B cell (primary cell): Measurements from ENCODE around the gene ADAMTS18. TPM values are rescaled to one million over a fixed set of nuclear protein-coding genes. Genes with fewer than 3 reads are reported as not detected.

Source experiments
- ATAC-seq: fragments of 200-7000 bp; cut with Tn5 transposase; one replicate; pipeline ENCODE4 v1.10.0; 2021; ENCODE audit warnings: low read depth, mild to moderate bottlenecking, moderate number of reproducible peaks, moderate library complexity
- CTCF ChIA-PET: fragments of 350-600 bp; sonication (Branson Sonifier 250); formaldehyde crosslinking; loops from one replicate; lab custom pipeline; 2021; ENCODE audit warnings: antibody characterized with exemption, inconsistent platforms; lab: Charles Lee
- POLR2A ChIA-PET: fragments of 350-600 bp; sonication (Branson Sonifier 250); formaldehyde crosslinking; loops from one replicate; lab custom pipeline; 2021; ENCODE audit warnings: antibody characterized with exemption; lab: Charles Lee
- DNase-seq: peaks from one replicate; pipeline ENCODE4 v3.0.0; 2013
- H2AFZ ChIP-seq: 2 replicates; pipeline ENCODE4 v1.6.1; 2012; ENCODE audit warnings: mild to moderate bottlenecking, low read depth, low read length; ENCODE audit not compliant: insufficient read depth, poor library complexity, severe bottlenecking
- H3K27ac ChIP-seq, 2 donors: 1 replicate in 1 of 2; 2 replicates in 1 of 2; pipeline ENCODE4 v1.5.1; 2012 to 2013; ENCODE audit warnings: low read length in 2 of 2, mild to moderate bottlenecking in 2 of 2, moderate library complexity in 1 of 2
- H3K27me3 ChIP-seq, 4 experiments: fragments of 200-600 bp in 1 of 4; sonication (generic) in 1 of 4; replicated peaks in 1 of 4; 1 replicate in 2 of 4; 2 replicates in 2 of 4; pipeline versions ENCODE4 v1.6.1 to v1.7.0; 2013 to 2016; ENCODE audit warnings: low read length in 3 of 4, mild to moderate bottlenecking in 2 of 4, mixed read lengths in 1 of 4, moderate library complexity in 1 of 4; ENCODE audit not compliant: insufficient read depth in 4 of 4, control insufficient read depth in 3 of 4; ENCODE audit errors: control extremely low read depth in 1 of 4
- H3K36me3 ChIP-seq, 2 experiments: replicated peaks in 1 of 2; 1 replicate in 1 of 2; 2 replicates in 1 of 2; pipeline versions ENCODE4 v1.6.1 to v1.7.1; 2013; ENCODE audit warnings: low read length in 1 of 2; ENCODE audit not compliant: insufficient read depth in 2 of 2, control insufficient read depth in 1 of 2; ENCODE audit errors: control extremely low read depth in 1 of 2, extremely low read depth in 1 of 2
- H3K4me1 ChIP-seq, 2 donors: fragments of 200-600 bp in 1 of 2; sonication (generic) in 1 of 2; 1 replicate in 1 of 2; 2 replicates in 1 of 2; pipeline versions ENCODE4 v1.5.1 to v1.6.1; 2013 to 2017; ENCODE audit warnings: low read length in 2 of 2; ENCODE audit not compliant: control insufficient read depth in 2 of 2, insufficient read depth in 2 of 2
- H3K4me2 ChIP-seq: replicated peaks from 2 replicates; pipeline ENCODE3; 2012; ENCODE audit warnings: mild to moderate bottlenecking, low read depth, low read length; ENCODE audit not compliant: poor library complexity, severe bottlenecking
- H3K4me3 ChIP-seq, 5 experiments: fragments of 200-600 bp in 1 of 5; sonication (generic) in 1 of 5; 1 replicate in 3 of 5; 2 replicates in 2 of 5; pipeline versions ENCODE4 v1.5.1 to v1.7.0; 2011 to 2016; ENCODE audit warnings: low read length in 4 of 5, mild to moderate bottlenecking in 4 of 5, low read depth in 2 of 5, control low read depth in 1 of 5, moderate library complexity in 1 of 5; ENCODE audit not compliant: insufficient read depth in 1 of 5; ENCODE audit errors: control extremely low read depth in 1 of 5, extremely low read depth in 1 of 5
- H3K79me2 ChIP-seq: fragments of 200-600 bp; sonication (generic); one replicate; pipeline ENCODE4 v1.6.0; 2016; ENCODE audit warnings: low read length; ENCODE audit not compliant: control insufficient read depth, insufficient read depth
- H3K9ac ChIP-seq: fragments of 200-600 bp; sonication (generic); 2 replicates; pipeline ENCODE4 v1.6.1; 2017; ENCODE audit warnings: mild to moderate bottlenecking, low read length, moderate library complexity
- H3K9me3 ChIP-seq, 3 donors: one replicate each; pipeline versions ENCODE4 v1.6.1 to v1.7.1; 2013; ENCODE audit warnings: low read length in 2 of 3; ENCODE audit not compliant: control insufficient read depth in 2 of 3, insufficient read depth in 1 of 3; ENCODE audit errors: control extremely low read depth in 1 of 3
- H4K20me1 ChIP-seq: 2 replicates; pipeline ENCODE4 v1.6.0; 2012; ENCODE audit warnings: mild to moderate bottlenecking, low read length; ENCODE audit not compliant: insufficient read depth, control insufficient read depth, poor library complexity, severe bottlenecking
- H3K27ac Mint-ChIP-seq: one replicate; pipeline ENCODE4 v1.8.0; 2021; ENCODE audit warnings: mixed read lengths
- H3K27me3 Mint-ChIP-seq: one replicate; pipeline ENCODE4 v1.8.0; 2021; ENCODE audit warnings: mixed read lengths
- H3K4me1 Mint-ChIP-seq: one replicate; pipeline ENCODE4 v1.8.0; 2021; ENCODE audit warnings: mixed read lengths
- H3K4me3 Mint-ChIP-seq: one replicate; pipeline ENCODE4 v1.8.0; 2021; ENCODE audit warnings: mixed read lengths
- H3K9me3 Mint-ChIP-seq: one replicate; pipeline ENCODE4 v1.8.0; 2022; ENCODE audit warnings: mixed read lengths; ENCODE audit not compliant: insufficient read depth
- EZH2 ChIP-seq: IDR thresholded peaks from 2 replicates; pipeline ENCODE4 v1.6.1; 2012; ENCODE audit warnings: borderline replicate concordance, low read depth, mild to moderate bottlenecking, moderate library complexity, low read length; ENCODE audit not compliant: insufficient read depth, poor library complexity, severe bottlenecking
- WGBS: methylation state at CpG from one replicate; pipeline ENCODE4 v1.1.5; 2013; ENCODE audit warnings: missing lambda C conversion rate; ENCODE audit not compliant: insufficient coverage; 5-methylcytosine and 5-hydroxymethylcytosine counted together
- intact Hi-C: fragments of 100-400 bp; cut with micrococcal nuclease; formaldehyde crosslinking; loops from one replicate; pipeline ENCODE4 v1.10.0; 2022
- polyA plus RNA-seq: library from polyadenylated mRNA; depleted of rRNA; stranded (reverse); fragments of >200 nt; gene quantifications from 2 replicates; pipeline ENCODE4 v1.2.3, GENCODE V29; 2012
- total RNA-seq, 2 donors: library from RNA; stranded (reverse); fragments of 120-200 nt in 1 of 2; gene quantifications; 1 replicate in 1 of 2; 2 replicates in 1 of 2; pipeline versions ENCODE4 v1.2.3 to v1.2.4, GENCODE V29; 2013 to 2022
- TF ChIP-seq, protein P1 (sequence below): fragments of 200-600 bp; IDR thresholded peaks from one replicate; pipeline ENCODE4 v1.8.0; 2022; ENCODE audit warnings: antibody characterized with exemption, mild to moderate bottlenecking

Gene ADAMTS18
- total and polyA plus RNA-seq, 2 donors (not counting 1 experiment from before 2014, with no cell fraction given): not detected

DNA sequence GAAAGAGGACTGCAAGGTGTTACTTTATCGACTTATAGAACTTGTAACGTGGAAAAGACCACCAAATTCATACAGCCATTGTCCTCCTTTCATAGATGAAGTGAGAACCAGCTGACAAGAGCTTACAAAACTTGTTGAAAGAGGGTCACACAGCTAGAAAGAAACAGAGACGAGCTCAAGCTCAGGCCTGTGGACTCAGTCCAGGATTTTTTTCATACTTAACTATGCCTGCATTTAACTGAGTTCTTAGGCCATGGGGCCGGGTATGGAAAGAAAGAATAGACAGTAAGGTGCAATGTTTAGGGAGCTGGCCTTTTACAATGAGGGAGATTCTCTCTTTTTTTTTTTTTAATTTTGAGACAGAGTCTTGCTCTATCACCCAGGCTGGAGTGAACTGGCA is 106.1 kb downstream of the ADAMTS18 start:
- TF ChIP-seq, protein P1, sequence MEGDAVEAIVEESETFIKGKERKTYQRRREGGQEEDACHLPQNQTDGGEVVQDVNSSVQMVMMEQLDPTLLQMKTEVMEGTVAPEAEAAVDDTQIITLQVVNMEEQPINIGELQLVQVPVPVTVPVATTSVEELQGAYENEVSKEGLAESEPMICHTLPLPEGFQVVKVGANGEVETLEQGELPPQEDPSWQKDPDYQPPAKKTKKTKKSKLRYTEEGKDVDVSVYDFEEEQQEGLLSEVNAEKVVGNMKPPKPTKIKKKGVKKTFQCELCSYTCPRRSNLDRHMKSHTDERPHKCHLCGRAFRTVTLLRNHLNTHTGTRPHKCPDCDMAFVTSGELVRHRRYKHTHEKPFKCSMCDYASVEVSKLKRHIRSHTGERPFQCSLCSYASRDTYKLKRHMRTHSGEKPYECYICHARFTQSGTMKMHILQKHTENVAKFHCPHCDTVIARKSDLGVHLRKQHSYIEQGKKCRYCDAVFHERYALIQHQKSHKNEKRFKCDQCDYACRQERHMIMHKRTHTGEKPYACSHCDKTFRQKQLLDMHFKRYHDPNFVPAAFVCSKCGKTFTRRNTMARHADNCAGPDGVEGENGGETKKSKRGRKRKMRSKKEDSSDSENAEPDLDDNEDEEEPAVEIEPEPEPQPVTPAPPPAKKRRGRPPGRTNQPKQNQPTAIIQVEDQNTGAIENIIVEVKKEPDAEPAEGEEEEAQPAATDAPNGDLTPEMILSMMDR: no peak
- no peak for TF ChIP-seq EZH2
- no peak for DNase-seq
- intact Hi-C loops: no loop called here

DNA sequence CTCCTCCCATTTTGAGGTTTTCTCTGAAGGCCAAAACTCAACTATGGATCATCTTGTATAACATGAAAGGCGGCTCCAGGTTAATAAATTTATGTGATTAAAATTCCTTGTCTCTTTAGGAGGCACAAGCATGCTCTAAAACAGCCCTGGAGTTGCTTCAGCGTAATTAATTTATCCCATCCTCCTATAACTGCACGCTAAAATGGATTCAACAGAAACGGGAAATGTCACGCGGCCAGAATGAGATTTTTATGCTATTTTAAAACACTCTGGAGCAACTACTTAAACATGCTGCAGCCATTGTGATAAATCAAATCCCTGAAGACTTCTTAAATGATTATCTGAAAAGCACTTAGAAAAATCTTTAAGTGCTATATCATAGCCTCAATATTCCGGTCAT is 106.6 kb downstream of the ADAMTS18 start:
- CTCF ChIA-PET: no interaction called here
- no peak for TF ChIP-seq EZH2
- TF ChIP-seq, protein P1: no peak
- Mint-ChIP-seq H3K9me3 (peaks cover 2% of the 10 kb centered on the region), H3K4me1 (no peaks in the 10 kb centered on the region), H3K4me3 (no peak overlapping the region), H3K27ac (no peak overlapping the region), H3K27me3 (peaks cover 7% of the 10 kb centered on the region)
- Histone ChIP-seq H3K79me2 (no peaks in the 10 kb centered on the region), H4K20me1 (no peaks in the 10 kb centered on the region), H3K4me1 (no peaks in the 10 kb centered on the region), H3K4me3 (no peak overlapping the region), H3K36me3 (no peaks in the 10 kb centered on the region), H3K27ac (no peak overlapping the region), H3K4me2 (no peak overlapping the region), H3K9ac (no peak overlapping the region), H3K27me3 (peaks cover 0 to 2% (median 0%) of the 10 kb centered on the region in 4 experiments), H3K9me3 (no peaks in the 10 kb centered on the region), H2AFZ (no peak overlapping the region)
- DNase-seq (no peak), ATAC-seq (no peak)
- WGBS: 92% methylated on average over 2 of the region's 7 CpGs
- intact Hi-C loops: no loop called here
- POLR2A ChIA-PET: no interaction called here

More for the DNA sequence above, 106.1 kb downstream of the ADAMTS18 start:
- no peaks in the 10 kb centered on the region for H3K9me3 ChIP-seq
- peaks cover 0 to 2% (median 0%) of the 10 kb centered on the region in 4 experiments for H3K27me3 ChIP-seq
- no peak overlapping the region for H2AFZ ChIP-seq
- H3K79me2 ChIP-seq: no peaks in the 10 kb centered on the region
- no peak overlapping the region for H3K27ac ChIP-seq
- Mint-ChIP-seq H3K4me3 (no peak overlapping the region), H3K4me1 (no peaks in the 10 kb centered on the region), H3K27ac (no peak overlapping the region), H3K9me3 (peaks cover 2% of the 10 kb centered on the region), H3K27me3 (peaks cover 7% of the 10 kb centered on the region)
- no CpG with 5 or more reads among the region's 4 CpGs for WGBS
- H4K20me1 ChIP-seq: no peaks in the 10 kb centered on the region
- CTCF ChIA-PET: no interaction called here
- POLR2A ChIA-PET: no interaction called here
- no peak overlapping the region for H3K4me3 ChIP-seq
- H3K9ac ChIP-seq: no peak overlapping the region
- no peak overlapping the region for H3K4me2 ChIP-seq
- H3K4me1 ChIP-seq: no peaks in the 10 kb centered on the region
- no peaks in the 10 kb centered on the region for H3K36me3 ChIP-seq
- ATAC-seq: no peak
